HepG2 (cell line): ENCODE results near the gene STPG4. TPM values are rescaled to one million over a fixed set of nuclear protein-coding genes. Genes with fewer than 3 reads are reported as not detected.
A peak's percentile ranks its signal among the peaks of the same experiment; 100 is the strongest.

Source experiments
- ATM ChIP-seq: fragments of 450-650 bp; IDR thresholded peaks from 2 replicates; pipeline ENCODE4 v1.7.1; 2017; ENCODE audit warnings: mild to moderate bottlenecking, borderline replicate concordance
- FLYWCH1 ChIP-seq: sonication (generic); formaldehyde crosslinking; IDR thresholded peaks from 2 replicates; pipeline ENCODE4 v1.8.1; 2023; ENCODE audit warnings: mild to moderate bottlenecking, missing genetic modification reagents
- MXD4 ChIP-seq: IDR thresholded peaks from 2 replicates; pipeline ENCODE4 v1.6.1; 2016; ENCODE audit warnings: mild to moderate bottlenecking, missing biosample characterization, missing genetic modification reagents
- NAIF1 ChIP-seq: sonication (generic); formaldehyde crosslinking; IDR thresholded peaks from 2 replicates; pipeline ENCODE4 v1.5.0; 2020; ENCODE audit warnings: mild to moderate bottlenecking, missing genetic modification reagents, borderline replicate concordance
- REXO4 ChIP-seq: sonication (generic); formaldehyde crosslinking; IDR thresholded peaks from 2 replicates; pipeline ENCODE4 v1.8.0; 2022; ENCODE audit warnings: missing genetic modification reagents, mild to moderate bottlenecking, borderline replicate concordance
- SMAD9 ChIP-seq: sonication (generic); formaldehyde crosslinking; IDR thresholded peaks from 2 replicates; pipeline ENCODE4 v1.5.1; 2020; ENCODE audit warnings: mild to moderate bottlenecking, missing genetic modification reagents
- SOX13 ChIP-seq, 3 experiments: fragments of 450-650 bp in 1 of 3; sonication (generic) in 1 of 3; formaldehyde crosslinking in 1 of 3; IDR thresholded peaks in 2 of 3; conservative IDR thresholded peaks in 1 of 3; 2 replicates each; pipeline versions ENCODE4 v1.5.0 to v1.6.1; 2016 to 2020; ENCODE audit warnings: antibody characterized with exemption in 1 of 3, mild to moderate bottlenecking in 1 of 3, missing compliant biosample characterization in 1 of 3, missing genetic modification reagents in 1 of 3, moderate library complexity in 1 of 3
- ZNF17 ChIP-seq: sonication (generic); formaldehyde crosslinking; IDR thresholded peaks from 2 replicates; pipeline ENCODE4 v1.5.0; 2020; ENCODE audit warnings: mild to moderate bottlenecking, missing genetic modification reagents
- ZNF615 ChIP-seq: sonication (generic); formaldehyde crosslinking; IDR thresholded peaks from 2 replicates; pipeline ENCODE4 v1.5.0; 2020; ENCODE audit warnings: mild to moderate bottlenecking, missing genetic modification reagents, borderline replicate concordance
- ZNF883 ChIP-seq: sonication (generic); formaldehyde crosslinking; IDR thresholded peaks from 2 replicates; pipeline ENCODE4 v1.5.1; 2020; ENCODE audit warnings: mild to moderate bottlenecking, missing genetic modification reagents; ENCODE audit errors: not compliant biosample characterization
- ZSCAN20 ChIP-seq: sonication (generic); formaldehyde crosslinking; IDR thresholded peaks from 2 replicates; pipeline ENCODE4 v1.4.0; 2020; ENCODE audit warnings: missing genetic modification reagents, mild to moderate bottlenecking, borderline replicate concordance
- polyA plus RNA-seq, 8 experiments: library from polyadenylated mRNA; depleted of rRNA in 3 of 8; stranded (reverse) in 7 of 8; unstranded in 1 of 8; fragments of >200 nt; fragmentation: Illumina TruSeq in 4 of 8; extraction: Trizol in 4 of 8; gene quantifications; 2 replicates each; pipeline versions ENCODE4 v1.2.1 to v1.2.3, GENCODE V29; 2011 to 2016; ENCODE audit warnings: low read depth in 4 of 8, missing spikeins in 1 of 8, mixed read lengths in 1 of 8; ENCODE audit not compliant: insufficient read depth in 1 of 8
- total RNA-seq, 5 experiments: library from RNA; depleted of rRNA; stranded (reverse); fragments of >200 nt; fragmentation: Illumina TruSeq; extraction: Trizol; gene quantifications; 2 replicates each; pipeline ENCODE4 v1.2.3, GENCODE V29; 2016; ENCODE audit warnings: low read depth in 1 of 5
- TF ChIP-seq, protein P1 (sequence below): fragments of 450-650 bp; IDR thresholded peaks from 2 replicates; pipeline ENCODE4 v1.6.1; 2017
- TF ChIP-seq, protein P2 (sequence below): IDR thresholded peaks from 2 replicates; pipeline ENCODE4 v1.4.0; 2020; ENCODE audit warnings: mild to moderate bottlenecking, missing genetic modification reagents
- TF ChIP-seq, protein P3 (sequence below): sonication (generic); formaldehyde crosslinking; IDR thresholded peaks from 2 replicates; pipeline ENCODE4 v1.4.0; 2020; ENCODE audit warnings: mild to moderate bottlenecking, missing genetic modification reagents
- TF ChIP-seq, protein P4 (sequence below): sonication (generic); formaldehyde crosslinking; IDR thresholded peaks from 2 replicates; pipeline ENCODE4 v1.4.0; 2020; ENCODE audit warnings: missing genetic modification reagents, low read depth, mild to moderate bottlenecking, borderline replicate concordance
- TF ChIP-seq, protein P5 (sequence below): sonication (generic); formaldehyde crosslinking; IDR thresholded peaks from 2 replicates; pipeline ENCODE4 v1.4.0; 2020; ENCODE audit warnings: mild to moderate bottlenecking, low read depth, missing genetic modification reagents
- TF ChIP-seq, protein P6 (sequence below): sonication (generic); formaldehyde crosslinking; IDR thresholded peaks from 2 replicates; pipeline ENCODE4 v1.4.0; 2020; ENCODE audit warnings: missing genetic modification reagents

STPG4 gene
- total and polyA plus RNA-seq, 2 of the 13 experiments (the other 11 are each of a cell fraction or from before 2014, with no cell fraction given) = 0.11 to 0.15 TPM

DNA sequence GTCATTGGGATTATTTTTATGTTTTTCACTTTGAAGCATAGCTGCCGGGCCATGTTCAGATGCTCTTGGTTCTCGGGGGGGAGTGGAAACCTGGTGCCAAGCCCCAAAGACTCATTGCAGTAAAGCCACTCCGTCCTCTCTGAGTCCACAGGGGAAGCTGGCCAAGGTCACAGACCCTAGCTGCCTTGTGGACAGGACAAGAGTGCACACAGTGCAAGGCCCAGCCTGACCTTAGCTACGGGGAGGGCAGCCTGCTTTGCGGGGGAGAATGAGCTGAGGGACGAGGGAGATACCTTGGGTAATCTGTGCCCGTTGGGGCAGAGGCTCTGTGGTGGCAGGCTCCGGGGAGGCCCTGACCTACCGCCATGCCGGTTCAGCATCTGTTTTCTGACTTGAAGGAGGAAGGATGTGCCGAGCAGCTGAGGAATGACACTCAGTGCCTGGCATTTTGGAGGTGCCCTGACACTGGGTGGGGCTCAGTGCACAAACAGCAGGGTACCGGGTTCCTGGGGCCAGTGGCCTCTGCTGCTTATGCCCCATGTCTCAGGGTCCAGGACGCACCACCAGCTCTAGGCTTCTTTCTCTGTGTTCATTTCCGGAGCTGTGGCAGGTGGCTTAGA is 87.2 kb downstream of the STPG4 start (continued):
- TF ChIP-seq ZSCAN20 (CRISPR knock-in tag) (no peak), FLYWCH1 (CRISPR knock-in tag) (no peak), SMAD9 (CRISPR knock-in tag) (no peak), ZNF883 (CRISPR knock-in tag) (no peak), MXD4 (no peak), ATM (no peak), NAIF1 (CRISPR knock-in tag) (no peak), ZNF615 (CRISPR knock-in tag) (no peak), REXO4 (no peak), SOX13 (IDR thresholded peaks at IDR 0.05) (no peak), SOX13 (CRISPR knock-in tag; conservative IDR thresholded peaks at IDR 0.05 in 1 of 2, IDR thresholded peaks at IDR 0.05 in 1 of 2) (peak in 1 of 2 experiments; percentile 68; a peak in 2 of 4 replicates), ZNF17 (CRISPR knock-in tag) (no peak)
- TF ChIP-seq, protein P1, sequence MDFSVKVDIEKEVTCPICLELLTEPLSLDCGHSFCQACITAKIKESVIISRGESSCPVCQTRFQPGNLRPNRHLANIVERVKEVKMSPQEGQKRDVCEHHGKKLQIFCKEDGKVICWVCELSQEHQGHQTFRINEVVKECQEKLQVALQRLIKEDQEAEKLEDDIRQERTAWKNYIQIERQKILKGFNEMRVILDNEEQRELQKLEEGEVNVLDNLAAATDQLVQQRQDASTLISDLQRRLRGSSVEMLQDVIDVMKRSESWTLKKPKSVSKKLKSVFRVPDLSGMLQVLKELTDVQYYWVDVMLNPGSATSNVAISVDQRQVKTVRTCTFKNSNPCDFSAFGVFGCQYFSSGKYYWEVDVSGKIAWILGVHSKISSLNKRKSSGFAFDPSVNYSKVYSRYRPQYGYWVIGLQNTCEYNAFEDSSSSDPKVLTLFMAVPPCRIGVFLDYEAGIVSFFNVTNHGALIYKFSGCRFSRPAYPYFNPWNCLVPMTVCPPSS = no peak
- TF ChIP-seq, protein P2, sequence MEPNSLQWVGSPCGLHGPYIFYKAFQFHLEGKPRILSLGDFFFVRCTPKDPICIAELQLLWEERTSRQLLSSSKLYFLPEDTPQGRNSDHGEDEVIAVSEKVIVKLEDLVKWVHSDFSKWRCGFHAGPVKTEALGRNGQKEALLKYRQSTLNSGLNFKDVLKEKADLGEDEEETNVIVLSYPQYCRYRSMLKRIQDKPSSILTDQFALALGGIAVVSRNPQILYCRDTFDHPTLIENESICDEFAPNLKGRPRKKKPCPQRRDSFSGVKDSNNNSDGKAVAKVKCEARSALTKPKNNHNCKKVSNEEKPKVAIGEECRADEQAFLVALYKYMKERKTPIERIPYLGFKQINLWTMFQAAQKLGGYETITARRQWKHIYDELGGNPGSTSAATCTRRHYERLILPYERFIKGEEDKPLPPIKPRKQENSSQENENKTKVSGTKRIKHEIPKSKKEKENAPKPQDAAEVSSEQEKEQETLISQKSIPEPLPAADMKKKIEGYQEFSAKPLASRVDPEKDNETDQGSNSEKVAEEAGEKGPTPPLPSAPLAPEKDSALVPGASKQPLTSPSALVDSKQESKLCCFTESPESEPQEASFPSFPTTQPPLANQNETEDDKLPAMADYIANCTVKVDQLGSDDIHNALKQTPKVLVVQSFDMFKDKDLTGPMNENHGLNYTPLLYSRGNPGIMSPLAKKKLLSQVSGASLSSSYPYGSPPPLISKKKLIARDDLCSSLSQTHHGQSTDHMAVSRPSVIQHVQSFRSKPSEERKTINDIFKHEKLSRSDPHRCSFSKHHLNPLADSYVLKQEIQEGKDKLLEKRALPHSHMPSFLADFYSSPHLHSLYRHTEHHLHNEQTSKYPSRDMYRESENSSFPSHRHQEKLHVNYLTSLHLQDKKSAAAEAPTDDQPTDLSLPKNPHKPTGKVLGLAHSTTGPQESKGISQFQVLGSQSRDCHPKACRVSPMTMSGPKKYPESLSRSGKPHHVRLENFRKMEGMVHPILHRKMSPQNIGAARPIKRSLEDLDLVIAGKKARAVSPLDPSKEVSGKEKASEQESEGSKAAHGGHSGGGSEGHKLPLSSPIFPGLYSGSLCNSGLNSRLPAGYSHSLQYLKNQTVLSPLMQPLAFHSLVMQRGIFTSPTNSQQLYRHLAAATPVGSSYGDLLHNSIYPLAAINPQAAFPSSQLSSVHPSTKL = peak; percentile 76
- TF ChIP-seq, protein P3, sequence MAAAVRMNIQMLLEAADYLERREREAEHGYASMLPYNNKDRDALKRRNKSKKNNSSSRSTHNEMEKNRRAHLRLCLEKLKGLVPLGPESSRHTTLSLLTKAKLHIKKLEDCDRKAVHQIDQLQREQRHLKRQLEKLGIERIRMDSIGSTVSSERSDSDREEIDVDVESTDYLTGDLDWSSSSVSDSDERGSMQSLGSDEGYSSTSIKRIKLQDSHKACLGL = no peak
- TF ChIP-seq, protein P4, sequence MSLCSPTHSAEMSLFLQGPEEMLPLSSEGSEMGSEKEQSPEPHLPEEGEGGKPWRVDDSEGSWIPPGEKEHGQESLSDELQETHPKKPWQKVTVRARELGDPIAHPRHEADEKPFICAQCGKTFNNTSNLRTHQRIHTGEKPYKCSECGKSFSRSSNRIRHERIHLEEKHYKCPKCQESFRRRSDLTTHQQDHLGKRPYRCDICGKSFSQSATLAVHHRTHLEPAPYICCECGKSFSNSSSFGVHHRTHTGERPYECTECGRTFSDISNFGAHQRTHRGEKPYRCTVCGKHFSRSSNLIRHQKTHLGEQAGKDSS (CRISPR knock-in tag) = peak; percentile 90; the same call in 1 of the 2 replicates
- TF ChIP-seq, protein P5, sequence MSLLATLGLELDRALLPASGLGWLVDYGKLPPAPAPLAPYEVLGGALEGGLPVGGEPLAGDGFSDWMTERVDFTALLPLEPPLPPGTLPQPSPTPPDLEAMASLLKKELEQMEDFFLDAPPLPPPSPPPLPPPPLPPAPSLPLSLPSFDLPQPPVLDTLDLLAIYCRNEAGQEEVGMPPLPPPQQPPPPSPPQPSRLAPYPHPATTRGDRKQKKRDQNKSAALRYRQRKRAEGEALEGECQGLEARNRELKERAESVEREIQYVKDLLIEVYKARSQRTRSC (CRISPR knock-in tag) = 0 out of 2 replicates have a peak, but pooled peaks have one; percentile 83
- TF ChIP-seq, protein P6, sequence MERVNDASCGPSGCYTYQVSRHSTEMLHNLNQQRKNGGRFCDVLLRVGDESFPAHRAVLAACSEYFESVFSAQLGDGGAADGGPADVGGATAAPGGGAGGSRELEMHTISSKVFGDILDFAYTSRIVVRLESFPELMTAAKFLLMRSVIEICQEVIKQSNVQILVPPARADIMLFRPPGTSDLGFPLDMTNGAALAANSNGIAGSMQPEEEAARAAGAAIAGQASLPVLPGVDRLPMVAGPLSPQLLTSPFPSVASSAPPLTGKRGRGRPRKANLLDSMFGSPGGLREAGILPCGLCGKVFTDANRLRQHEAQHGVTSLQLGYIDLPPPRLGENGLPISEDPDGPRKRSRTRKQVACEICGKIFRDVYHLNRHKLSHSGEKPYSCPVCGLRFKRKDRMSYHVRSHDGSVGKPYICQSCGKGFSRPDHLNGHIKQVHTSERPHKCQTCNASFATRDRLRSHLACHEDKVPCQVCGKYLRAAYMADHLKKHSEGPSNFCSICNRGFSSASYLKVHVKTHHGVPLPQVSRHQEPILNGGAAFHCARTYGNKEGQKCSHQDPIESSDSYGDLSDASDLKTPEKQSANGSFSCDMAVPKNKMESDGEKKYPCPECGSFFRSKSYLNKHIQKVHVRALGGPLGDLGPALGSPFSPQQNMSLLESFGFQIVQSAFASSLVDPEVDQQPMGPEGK = peak; percentile 89
